OCI-LY7 (cell line): Measurements from ENCODE around the gene GPR78. TPM values are rescaled to one million over a fixed set of nuclear protein-coding genes. Genes with fewer than 3 reads are reported as not detected.

ENCODE experiments used
- BruUV-seq: library from RNA; stranded (reverse); fragments of 400-500 nt; replicated peaks from 2 replicates; lab custom pipeline; 2021; lab: Mats Ljungman, UMichigan
- CTCF ChIA-PET: fragments of 300-600 bp; sonication (Branson Sonifier 250); formaldehyde crosslinking; loops from one replicate; lab custom pipeline; 2022; ENCODE audit warnings: antibody characterized with exemption; ENCODE audit not compliant: unreplicated experiment; lab: Charles Lee
- POLR2A ChIA-PET: fragments of 300-600 bp; sonication (Branson Sonifier 250); formaldehyde crosslinking; loops from one replicate; lab custom pipeline; 2022; ENCODE audit warnings: antibody characterized with exemption; lab: Charles Lee
- DNase-seq: peaks from one replicate; pipeline ENCODE4 v3.0.0-alpha.2; 2015; ENCODE audit warnings: low spot score
- H2AFZ ChIP-seq: fragments of 200-600 bp; sonication (generic), shearing (Covaris generic); 2 replicates; pipeline ENCODE4 v1.6.1; 2014; ENCODE audit warnings: mild to moderate bottlenecking, antibody characterized with exemption, low read length, moderate library complexity
- H3K27ac ChIP-seq: fragments of 200-600 bp; sonication (generic); 2 replicates; pipeline ENCODE4 v1.5.1; 2014; ENCODE audit warnings: mixed run types, low read depth, mild to moderate bottlenecking, moderate library complexity, low read length, inconsistent platforms; ENCODE audit not compliant: poor library complexity, severe bottlenecking
- H3K36me3 ChIP-seq: fragments of 200-600 bp; sonication (generic); 2 replicates; pipeline ENCODE4 v1.6.1; 2014; ENCODE audit warnings: mild to moderate bottlenecking, antibody characterized with exemption, low read length, moderate library complexity, mixed read lengths; ENCODE audit not compliant: insufficient read depth
- H3K4me1 ChIP-seq: fragments of 200-600 bp; sonication (generic); 2 replicates; pipeline ENCODE4 v1.5.1; 2014; ENCODE audit warnings: mild to moderate bottlenecking, low read length; ENCODE audit not compliant: insufficient read depth, poor library complexity, severe bottlenecking
- H3K4me2 ChIP-seq: fragments of 200-600 bp; sonication (generic); 2 replicates; pipeline ENCODE4 v1.6.1; 2014; ENCODE audit warnings: mild to moderate bottlenecking, low read length
- H3K4me3 ChIP-seq: fragments of 200-600 bp; sonication (generic); 2 replicates; pipeline ENCODE4 v1.5.1; 2014; ENCODE audit warnings: mild to moderate bottlenecking, low read depth, low read length; ENCODE audit not compliant: poor library complexity, severe bottlenecking
- H3K79me2 ChIP-seq: fragments of 200-600 bp; sonication (generic); 2 replicates; pipeline ENCODE4 v1.6.1; 2016; ENCODE audit warnings: low read depth, mild to moderate bottlenecking, low read length, moderate library complexity, mixed read lengths; ENCODE audit not compliant: insufficient read depth
- H3K9me2 ChIP-seq: fragments of 200-600 bp; sonication (generic); 2 replicates; pipeline ENCODE4 v1.6.1; 2016; ENCODE audit warnings: mild to moderate bottlenecking, low read length, mixed read lengths; ENCODE audit not compliant: insufficient read depth
- H3K9me3 ChIP-seq: fragments of 200-600 bp; sonication (generic); 2 replicates; pipeline ENCODE4 v1.6.1; 2014; ENCODE audit warnings: mild to moderate bottlenecking, mixed run types, low read length, mixed read lengths
- H4K20me1 ChIP-seq: fragments of 200-600 bp; sonication (generic); 2 replicates; pipeline ENCODE4 v1.6.1; 2014; ENCODE audit warnings: mild to moderate bottlenecking, antibody characterized with exemption, low read length, moderate library complexity, mixed read lengths; ENCODE audit not compliant: insufficient read depth
- CTCF ChIP-seq: fragments of 200-600 bp; sonication (generic); conservative IDR thresholded peaks from 2 replicates; pipeline ENCODE4 v1.5.1; 2014; ENCODE audit warnings: mild to moderate bottlenecking, antibody characterized with exemption, low read length, moderate library complexity, mixed read lengths
- EZH2phosphoT487 ChIP-seq: fragments of 200-600 bp; sonication (generic); IDR thresholded peaks from 2 replicates; pipeline ENCODE4 v1.6.1; 2018; ENCODE audit warnings: low read depth, borderline replicate concordance, mild to moderate bottlenecking, mixed run types, antibody characterized with exemption, low read length, moderate library complexity, mixed read lengths
- intact Hi-C: fragments of 100-400 bp; cut with micrococcal nuclease; formaldehyde crosslinking; loops from one replicate; pipeline ENCODE4 v1.10.0; 2022; ENCODE audit not compliant: unreplicated experiment
- total RNA-seq, 2 experiments: library from RNA; depleted of rRNA in 1 of 2; stranded (reverse); fragments of >200 nt in 1 of 2; shearing (Covaris generic) in 1 of 2; gene quantifications; 2 replicates each; pipeline ENCODE4 v1.2.3, GENCODE V29; 2014 to 2022

GPR78 gene
- total RNA-seq, 2 experiments from 2014 or later = not detected

- ChIA-PET CTCF (no interaction called here), POLR2A (no interaction called here)
- intact Hi-C loops = no loop called here
- Histone ChIP-seq H3K27ac (no peak overlapping the region), H3K4me1 (no peaks in the 10 kb centered on the region), H3K4me2 (no peak overlapping the region), H2AFZ (no peak overlapping the region), H4K20me1 (no peaks in the 10 kb centered on the region), H3K9me3 (no peaks in the 10 kb centered on the region), H3K9me2 (no peaks in the 10 kb centered on the region), H3K36me3 (no peaks in the 10 kb centered on the region), H3K79me2 (no peaks in the 10 kb centered on the region), H3K4me3 (no peak overlapping the region)
- no TSS peak for BruUV-seq
- TF ChIP-seq CTCF (no peak), EZH2phosphoT487 (no peak)
- DNase-seq = no peak
Observed at GRCh38 chr4:8544741-8545438, 35.3 kb upstream of the GPR78 start.

GRCh38 chr4:8545439-8545765, 34.8 kb upstream of the GPR78 start:
- H3K4me2 ChIP-seq = no peak overlapping the region
- H3K79me2 ChIP-seq = no peaks in the 10 kb centered on the region
- H3K4me3 ChIP-seq = no peak overlapping the region
- ChIA-PET POLR2A (no interaction called here), CTCF (no interaction called here)
- H3K27ac ChIP-seq = no peak overlapping the region
- intact Hi-C loops = no loop called here
- no peaks in the 10 kb centered on the region for H3K9me3 ChIP-seq
- BruUV-seq = no TSS peak
- no peaks in the 10 kb centered on the region for H4K20me1 ChIP-seq
- no peaks in the 10 kb centered on the region for H3K4me1 ChIP-seq
- no peak for DNase-seq
- TF ChIP-seq CTCF (no peak), EZH2phosphoT487 (no peak)
- no peaks in the 10 kb centered on the region for H3K9me2 ChIP-seq
- no peaks in the 10 kb centered on the region for H3K36me3 ChIP-seq
- no peak overlapping the region for H2AFZ ChIP-seq

- TF ChIP-seq EZH2phosphoT487 (no peak), CTCF (no peak)
- no peak overlapping the region for H3K27ac ChIP-seq
- POLR2A ChIA-PET = no interaction called here
- H3K4me2 ChIP-seq = no peak overlapping the region
- H3K36me3 ChIP-seq = no peaks in the 10 kb centered on the region
- H3K9me2 ChIP-seq = no peaks in the 10 kb centered on the region
- no peak for DNase-seq
- no peak overlapping the region for H3K4me3 ChIP-seq
- no TSS peak for BruUV-seq
- H3K4me1 ChIP-seq = no peaks in the 10 kb centered on the region
- no peak overlapping the region for H2AFZ ChIP-seq
- H3K79me2 ChIP-seq = no peaks in the 10 kb centered on the region
- H4K20me1 ChIP-seq = no peaks in the 10 kb centered on the region
- intact Hi-C loops = no loop called here
- CTCF ChIA-PET = no interaction called here
- H3K9me3 ChIP-seq = no peaks in the 10 kb centered on the region
Observed at GRCh38 chr4:8546766-8547107, 33.5 kb upstream of the GPR78 start.
